Inferior parietal cortex (tissue), 1 donor: ENCODE results near the gene EHD2.
A peak's percentile ranks its signal among the peaks of the same experiment; 100 is the strongest.
"Not testable (repeated sequence)": the region's sequence is repeated elsewhere in the genome, so short reads cannot be mapped to it uniquely, and the experiment has no call there.

Experiments
- DNase-seq: peaks from one replicate; pipeline ENCODE4 v3.0.0-alpha.2; 2016; ENCODE audit errors: extremely low spot score

The EHD2 gene

DNA sequence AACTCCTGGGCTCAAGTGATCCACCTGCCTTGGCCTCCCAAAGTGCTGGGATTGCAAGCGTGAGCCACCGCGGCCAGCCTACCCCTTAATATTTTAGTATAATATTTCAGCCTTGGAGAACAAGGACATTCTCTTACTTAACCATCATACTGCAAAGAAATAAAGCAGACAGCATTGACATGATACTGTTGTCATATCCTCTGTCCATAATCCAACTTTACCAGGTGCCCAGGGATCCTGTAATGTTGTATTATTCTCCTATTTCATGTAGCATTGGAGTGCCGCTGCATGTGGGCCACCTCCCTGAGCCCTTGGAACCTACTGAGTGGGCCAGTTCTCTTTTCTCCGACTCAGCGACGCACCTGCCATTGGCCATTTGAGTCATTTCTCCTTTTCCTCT lies 21.4 kb upstream of the EHD2 start:
- DNase-seq: no peak

DNA sequence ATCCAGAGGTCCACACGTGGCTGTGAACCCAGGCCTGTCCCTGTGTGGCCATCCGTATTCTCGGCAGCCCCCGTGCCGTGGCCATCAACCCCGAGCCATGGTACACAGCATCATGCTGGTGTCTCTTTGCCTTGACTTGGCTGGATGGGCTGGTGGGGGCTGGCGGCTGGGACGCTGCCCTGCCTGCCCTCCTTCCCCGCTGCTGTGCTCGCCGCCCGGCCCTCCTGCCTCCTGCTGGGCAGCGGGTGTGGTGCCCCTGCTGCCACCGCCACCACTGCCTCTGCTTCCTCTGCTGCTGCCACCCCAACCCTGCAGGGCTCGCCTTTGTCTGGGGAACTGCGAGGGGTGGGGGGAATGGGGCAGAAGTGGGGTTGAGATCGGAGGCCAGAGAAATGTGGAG lies 19.7 kb upstream of the EHD2 start:
- DNase-seq: no peak

DNA sequence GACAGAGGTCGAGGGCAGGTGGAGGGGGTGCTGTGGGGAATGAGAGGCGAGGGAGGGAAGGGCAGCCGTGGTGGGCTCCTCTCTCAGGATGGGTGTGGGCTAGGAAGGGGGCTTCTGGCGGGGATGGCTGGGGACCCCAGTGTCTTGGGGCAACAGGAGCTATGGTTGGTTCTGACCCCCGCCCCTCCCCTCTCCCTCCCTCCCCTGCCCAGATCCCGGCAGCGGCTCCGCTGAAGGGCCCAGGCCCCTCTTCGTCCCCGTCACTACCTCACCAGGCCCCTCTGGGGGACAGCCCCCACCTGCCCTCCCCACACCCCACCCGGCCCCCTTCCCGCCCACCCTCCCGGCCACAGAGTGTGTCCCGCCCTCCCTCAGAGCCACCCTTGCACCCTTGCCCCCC lies 19.3 kb upstream of the EHD2 start:
- no peak for DNase-seq

DNA sequence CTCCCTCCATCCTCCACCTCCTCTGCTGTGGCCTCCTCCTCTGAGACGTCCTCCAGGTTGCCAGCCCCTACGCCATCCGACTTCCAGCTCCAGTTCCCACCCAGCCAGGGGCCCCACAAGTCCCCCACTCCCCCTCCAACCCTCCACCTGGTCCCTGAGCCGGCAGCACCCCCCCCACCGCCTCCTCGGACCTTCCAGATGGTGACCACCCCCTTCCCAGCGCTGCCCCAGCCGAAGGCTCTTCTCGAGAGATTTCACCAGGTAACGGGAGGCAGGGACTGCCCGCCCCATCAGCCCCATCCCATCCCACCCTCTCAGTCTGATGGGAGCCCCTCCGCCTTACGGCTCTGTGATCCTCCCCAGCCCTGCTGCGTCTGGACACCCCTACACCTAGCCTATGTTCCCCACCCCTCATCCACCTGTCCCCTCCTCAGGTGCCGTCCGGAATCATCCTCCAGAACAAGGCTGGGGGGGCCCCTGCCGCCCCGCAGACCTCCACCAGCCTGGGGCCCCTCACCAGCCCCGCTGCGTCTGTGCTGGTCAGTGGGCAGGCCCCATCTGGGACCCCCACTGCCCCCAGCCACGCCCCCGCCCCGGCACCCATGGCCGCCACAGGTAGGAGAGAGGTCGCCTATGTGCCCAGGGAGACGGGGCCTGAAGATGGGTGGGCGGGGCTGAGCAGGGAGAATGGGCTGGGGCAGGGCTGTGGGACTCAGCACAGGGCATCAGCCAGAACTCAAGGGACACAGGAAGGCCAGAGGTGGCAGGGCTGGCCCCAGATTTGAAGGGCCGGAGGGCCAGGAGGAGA lies 18.6 kb upstream of the EHD2 start:
- no peak for DNase-seq

DNA sequence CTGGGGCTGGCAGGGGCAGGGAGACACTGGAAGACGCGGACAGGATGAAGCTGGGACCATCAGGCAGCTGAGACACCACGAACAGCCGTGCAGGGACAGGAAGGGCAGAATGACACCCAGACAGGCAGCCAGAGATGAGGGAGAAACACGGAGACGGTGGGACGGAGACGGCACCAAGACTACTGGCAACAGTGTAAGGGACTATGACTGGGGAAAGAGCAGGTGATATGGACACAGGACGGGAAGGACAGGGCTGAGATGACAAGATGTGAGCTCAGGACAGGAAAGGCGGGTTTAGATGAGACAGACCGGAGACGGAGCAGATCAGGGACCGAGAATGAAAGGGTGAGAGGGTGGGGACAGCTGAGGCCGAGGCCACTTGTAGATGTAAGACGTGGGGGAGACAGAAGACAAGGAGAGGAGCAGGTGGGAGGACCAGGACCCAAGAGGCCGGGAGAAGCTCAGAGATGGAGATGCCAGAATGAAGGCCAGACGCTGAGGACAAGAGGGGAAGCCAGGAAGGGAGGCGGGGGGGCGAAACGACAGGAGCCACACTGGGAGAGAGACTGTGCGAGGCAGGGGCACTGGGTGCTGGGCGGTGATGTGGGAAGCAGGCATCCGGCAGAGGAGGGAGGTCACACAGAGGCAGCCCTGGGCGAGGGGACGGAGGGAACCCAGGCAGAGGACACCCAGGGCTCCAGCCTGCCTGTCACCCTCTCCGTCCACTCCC lies 17.5 kb upstream of the EHD2 start:
- no peak for DNase-seq

DNA sequence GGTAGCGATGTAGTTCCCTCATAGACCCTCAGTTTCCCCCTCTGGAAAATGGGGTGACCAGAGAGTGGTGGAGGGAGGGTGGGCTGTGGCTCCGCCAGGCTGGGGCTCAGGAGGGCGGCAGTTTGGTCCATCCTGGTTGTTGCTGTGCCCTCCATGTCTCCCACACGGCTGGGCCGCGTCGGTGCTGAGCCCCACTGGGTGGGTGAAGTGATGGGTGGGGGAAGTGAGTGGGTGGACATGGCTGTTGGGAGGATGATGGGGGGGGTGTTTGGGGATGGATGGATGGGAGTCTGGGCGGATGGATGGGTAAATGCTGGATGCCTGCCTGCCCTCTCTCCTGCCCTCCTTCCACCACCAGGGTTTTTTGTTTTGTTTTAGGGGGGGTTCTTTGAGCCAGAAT lies 16.6 kb upstream of the EHD2 start:
- DNase-seq: no peak

DNA sequence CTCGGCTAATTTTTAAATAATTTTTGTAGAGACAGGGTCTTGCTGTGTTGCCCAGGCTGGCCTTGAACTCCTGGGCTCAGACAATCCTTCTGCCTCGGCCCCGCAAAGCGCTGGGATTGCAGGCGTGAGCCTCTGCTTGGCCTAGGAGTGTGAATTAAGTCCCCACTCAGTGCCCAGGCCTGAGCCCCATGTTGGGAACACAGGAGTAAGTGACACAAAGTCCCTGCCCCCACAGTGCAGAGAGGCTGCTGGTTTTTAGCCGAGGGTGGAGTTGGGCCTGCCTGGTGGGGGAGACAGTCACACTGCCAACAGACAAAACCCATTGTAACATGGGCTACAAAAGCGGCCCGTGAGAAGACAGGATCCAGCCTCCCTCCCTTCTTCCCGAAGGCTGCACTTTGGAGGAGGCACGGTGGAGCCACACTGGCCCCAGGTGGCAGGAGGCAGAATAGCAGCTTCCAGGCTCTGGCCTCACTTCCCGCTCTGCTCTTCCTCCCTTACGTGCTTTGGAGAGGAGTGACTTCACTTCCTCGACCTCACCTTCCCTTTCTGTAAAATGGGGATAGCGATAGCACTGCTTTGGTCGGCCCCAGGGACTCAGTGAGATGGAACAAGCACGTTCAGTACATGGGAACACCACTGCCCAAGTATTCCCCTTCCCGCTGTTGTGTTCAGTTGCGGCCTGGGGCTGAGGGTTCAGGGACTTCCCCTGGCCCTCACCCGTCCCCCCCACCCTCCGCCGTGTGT lies 15.2 kb upstream of the EHD2 start:
- peak; percentile 88 for DNase-seq

DNA sequence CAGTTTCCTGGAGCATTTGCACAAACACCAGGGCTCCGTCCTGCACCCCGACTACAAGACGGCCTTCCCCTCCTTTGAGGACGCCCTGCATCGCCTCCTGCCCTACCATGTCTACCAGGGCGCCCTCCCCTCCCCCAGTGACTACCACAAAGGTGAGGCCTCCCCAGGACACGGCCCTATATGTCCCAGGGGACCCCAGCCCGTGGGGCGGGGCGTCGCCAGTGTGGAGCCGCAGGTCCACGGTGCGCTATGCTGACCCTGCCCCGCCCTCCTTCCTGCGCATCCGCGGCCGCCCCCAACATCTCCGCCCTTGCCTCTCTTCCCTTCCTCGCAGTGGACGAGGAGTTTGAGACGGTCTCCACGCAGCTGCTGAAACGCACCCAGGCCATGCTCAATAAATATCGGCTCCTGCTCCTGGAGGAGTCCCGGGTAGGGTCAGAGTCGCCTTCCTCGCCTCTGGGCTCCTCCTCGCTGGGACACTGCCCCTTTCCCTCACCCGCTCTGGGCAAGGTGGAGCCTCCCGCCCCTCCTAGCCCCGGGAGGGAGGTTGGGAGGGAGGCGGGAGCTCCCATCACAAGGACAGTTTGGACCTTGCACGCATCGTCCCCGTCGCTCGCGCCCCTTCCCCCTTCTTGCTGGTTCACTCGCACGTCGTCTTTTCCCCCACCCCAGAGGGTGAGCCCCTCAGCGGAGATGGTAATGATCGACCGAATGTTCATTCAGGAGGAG lies 14.4 kb upstream of the EHD2 start:
- no peak for DNase-seq

DNA sequence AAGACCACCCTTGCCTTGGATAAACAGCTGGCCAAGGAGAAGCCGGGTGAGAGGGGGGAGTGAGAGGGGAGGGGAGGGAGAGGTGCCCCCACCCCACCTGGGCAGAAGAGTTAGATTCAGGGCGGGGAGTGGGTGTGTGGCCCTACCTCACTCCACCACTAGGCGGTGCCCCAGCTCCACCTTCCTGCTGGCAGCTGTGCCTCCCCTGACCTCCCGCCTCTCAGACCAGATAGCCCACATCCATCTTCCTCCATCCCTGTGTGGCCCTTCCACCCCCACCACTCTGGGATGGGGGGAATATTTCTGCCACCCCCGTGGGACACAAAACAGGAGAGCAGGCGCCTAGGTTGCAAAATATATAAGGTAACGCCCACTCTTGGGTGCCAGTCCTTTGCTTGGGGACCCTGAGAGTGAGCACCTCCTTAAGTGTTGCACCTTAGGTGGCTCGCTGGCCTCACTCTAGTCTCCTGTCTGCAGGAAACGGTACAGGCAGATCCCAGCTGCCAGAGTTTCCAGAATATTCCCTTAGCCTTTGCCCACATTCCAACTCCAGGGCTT lies 13.8 kb upstream of the EHD2 start:
- no peak for DNase-seq

DNA sequence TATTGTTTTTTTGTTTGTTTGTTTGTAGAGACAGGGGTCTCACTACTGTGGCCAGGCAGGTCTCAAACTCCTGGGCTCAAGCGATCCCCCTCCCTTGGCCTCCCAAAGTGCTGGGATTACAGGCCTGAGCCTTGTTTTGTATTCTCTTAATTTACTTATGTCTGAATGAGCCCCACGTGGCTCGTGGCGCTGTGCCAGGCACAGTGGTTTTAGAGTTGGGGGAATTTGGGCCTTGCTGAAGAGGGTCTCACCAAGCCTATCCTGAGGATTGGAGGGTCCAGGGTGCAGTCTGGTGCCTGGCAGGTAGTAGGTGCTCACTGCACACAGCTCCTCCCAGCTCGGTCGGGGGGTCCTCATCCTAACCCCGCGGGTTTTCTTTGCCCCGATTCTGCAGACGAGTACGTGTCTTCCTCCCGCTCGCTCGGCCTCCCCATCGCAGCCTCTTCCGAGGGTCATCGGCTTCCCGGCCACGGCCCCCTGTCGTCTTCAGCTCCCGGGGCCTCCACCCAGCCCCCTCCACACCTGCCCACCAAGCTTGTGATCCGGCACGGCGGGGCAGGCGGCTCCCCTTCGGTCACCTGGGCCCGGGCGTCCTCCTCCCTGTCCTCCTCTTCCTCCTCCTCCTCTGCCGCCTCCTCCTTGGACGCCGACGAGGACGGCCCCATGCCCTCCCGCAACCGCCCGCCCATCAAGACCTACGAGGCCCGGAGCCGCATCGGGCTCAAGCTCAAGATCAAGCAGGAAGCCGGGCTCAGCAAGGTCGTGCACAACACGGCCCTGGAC lies 12.1 kb upstream of the EHD2 start:
- no peak for DNase-seq

DNA sequence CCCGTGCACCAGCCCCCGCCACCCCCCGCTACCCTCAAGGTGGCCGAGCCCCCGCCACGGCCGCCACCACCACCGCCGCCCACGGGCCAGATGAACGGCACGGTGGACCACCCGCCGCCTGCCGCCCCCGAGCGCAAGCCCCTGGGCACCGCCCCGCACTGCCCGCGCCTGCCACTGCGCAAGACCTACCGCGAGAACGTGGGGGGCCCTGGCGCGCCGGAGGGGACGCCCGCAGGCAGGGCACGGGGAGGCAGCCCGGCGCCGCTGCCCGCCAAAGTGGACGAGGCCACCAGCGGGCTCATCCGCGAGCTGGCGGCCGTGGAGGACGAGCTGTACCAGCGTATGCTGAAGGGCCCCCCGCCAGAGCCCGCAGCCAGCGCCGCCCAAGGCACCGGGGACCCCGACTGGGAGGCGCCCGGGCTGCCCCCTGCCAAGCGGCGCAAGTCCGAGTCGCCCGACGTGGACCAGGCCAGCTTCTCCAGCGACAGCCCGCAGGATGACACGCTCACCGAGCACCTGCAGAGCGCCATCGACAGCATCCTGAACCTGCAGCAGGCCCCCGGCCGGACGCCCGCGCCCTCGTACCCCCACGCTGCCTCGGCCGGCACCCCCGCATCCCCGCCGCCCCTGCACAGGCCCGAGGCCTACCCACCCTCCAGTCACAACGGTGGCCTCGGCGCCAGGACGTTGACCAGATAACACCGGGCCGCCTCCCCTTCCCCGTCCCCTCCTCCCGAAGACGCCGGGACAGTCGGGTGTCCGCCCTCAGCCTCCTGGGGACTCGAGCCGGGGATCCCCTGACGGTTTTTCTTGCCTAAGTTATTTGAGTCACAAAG lies 11.3 kb upstream of the EHD2 start:
- DNase-seq: no peak

DNA sequence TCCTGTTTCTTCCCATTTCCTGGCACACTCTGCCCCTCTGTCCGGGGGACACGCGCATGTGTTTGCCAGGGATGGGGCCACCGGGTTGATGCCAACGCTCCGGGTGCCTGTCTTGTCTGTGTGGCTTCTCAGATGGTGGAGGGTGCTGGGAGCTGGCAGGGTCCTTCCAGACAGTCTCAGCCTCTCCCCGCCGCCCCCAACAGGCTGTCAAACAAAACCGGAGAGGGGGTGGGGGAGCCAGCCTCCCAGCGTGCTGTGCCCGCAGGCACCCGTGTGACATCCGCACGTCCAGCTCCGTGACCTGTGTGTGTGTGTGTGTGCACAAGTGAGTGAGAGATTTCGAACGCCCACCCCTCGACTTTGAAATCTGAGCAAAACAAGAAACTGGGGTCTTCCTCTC lies 10.6 kb upstream of the EHD2 start:
- DNase-seq: no peak

DNA sequence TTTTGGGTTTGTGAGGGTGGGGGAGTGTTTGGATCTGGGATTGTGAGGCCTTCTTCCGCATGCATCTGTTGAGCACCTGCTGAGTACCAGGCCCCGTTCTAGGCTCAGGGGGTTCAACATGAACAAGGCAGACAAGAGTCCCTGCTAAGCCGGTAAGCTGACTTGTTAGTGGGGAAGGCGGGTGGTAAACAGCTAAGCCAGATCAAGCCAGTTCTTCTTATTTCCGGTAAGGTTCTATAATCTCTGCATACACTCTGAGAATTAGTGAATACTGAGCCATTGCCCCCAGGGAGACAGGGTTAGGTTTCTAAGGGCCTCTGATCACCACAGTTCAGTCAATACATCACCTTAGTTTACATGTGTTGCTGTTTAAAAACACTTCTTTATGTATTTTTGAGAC lies 9.9 kb upstream of the EHD2 start:
- no peak for DNase-seq

DNA sequence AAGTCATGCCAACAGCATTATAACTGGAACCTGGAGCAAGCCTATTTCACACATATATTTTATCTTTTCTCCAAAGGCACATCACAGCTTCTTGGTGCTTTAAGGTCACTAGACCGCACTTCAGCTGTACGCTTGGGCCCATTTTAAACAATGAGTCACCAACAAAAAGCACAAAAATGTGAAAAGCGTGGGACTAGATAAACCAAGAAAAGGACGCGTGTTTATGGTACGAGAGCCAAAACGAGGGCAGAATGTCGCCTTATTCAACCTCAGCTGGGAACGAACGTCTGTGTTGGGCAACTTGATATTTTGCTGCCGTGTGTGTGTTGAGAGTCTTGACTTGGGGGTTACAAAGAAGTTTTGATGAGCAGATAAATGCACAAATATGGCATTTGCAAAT lies 9.2 kb upstream of the EHD2 start:
- DNase-seq: no peak

DNA sequence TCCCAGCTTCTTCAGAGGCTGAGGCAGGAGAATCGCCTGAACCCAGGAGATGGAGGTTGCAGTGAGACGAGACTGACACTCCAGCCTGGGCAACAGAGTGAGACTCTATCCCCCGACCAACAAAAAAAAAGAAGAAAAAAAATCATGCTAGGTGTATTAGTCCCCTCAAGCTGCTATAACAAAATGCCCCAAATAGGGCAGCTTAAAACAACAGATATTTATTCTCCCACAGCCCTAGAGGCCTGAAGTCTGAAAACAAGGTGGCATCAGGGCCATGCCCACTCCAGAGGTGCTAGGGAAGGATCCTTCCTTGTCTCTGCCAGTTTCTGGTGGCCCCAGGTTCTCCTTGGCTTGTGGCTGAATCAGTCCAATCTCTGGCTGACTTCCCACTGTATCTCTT lies 8.6 kb upstream of the EHD2 start:
- no peak for DNase-seq

DNA sequence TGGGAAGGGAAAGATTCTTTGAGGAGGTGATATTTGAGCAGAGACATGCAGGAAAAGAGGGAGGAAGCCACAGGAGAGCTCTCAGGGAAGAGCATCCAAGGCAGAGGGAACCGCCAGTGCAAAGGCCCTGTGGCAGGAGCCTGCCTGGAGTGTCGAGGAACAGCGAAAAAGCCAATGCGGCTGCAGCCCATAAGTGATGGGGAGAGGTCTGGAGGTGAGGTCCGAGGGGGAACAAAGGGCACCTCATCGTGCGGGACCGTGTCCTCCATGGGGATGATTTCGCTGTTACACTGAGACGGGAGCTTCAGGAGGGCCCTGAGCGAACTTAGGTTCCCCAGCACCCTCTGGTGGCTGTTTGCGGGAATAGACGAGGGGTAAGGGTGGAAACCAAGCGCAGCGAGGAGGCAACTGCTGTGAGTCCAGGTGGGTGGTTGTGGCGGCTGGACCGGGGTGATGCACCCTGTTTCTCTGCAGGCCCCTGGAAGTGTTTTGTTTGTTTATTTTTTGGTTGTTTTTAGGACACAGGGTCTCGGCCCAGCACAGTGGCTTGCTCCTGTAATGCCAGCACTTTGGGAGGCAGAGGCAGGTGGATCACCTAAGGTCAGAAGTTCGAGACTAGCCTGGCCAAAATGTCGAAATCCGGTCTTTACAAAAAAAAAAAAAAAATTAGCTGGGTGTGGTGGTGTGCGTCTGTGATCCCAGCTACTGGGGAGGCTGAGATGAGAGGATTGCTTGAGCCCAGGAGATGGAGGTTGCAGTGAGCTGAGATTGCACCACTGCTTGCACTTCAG lies 5.9 kb upstream of the EHD2 start:
- peak; percentile 86 for DNase-seq

DNA sequence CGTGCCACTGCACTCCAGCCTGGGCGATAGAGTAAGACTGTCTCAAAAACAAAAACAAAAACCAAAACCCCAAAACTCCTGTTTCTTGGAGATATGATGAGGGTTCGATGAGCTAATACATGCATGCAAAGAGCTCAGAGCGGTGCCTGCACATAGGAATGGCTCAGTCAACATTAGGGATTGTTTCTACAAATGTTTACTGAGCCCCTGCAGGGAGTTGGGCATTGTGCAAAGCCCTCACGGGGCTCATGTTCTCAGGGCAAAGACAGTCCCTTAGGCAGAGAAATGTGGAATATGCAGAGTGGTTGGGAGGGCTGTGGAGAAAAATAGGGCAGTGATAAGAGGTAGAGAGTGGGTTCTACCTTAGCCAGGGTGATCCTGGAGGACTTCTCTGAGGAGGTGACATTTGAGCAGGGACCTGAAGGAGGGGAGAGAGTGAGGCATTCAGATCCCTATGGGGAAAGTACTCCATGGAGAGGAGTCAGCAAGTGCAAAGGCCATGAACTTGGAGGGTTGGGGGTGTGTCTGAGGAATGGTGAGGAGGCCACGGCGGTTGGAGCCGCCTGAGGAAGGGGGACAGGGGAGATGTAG lies 1.5 kb upstream of the EHD2 start:
- DNase-seq: no peak

DNA sequence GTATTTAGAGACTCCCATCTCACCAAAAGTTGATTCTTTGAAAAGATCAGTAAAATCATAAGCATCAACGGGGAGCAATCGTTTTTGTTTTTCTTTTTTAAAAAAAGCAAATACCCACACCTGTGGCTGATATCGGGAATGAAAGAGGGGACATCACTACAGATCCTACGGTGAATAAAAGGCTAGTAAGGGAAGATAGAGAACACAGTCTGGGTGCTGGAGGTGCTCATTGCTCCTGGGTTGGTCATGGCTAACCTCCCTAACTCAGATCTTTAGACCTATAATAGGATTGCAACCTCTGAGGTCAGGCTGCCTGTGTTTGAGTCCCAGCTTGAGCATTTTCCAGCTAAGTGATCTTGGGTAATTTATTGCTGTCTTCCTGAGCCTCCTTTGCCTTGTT lies 1.1 kb downstream of the EHD2 start:
- no peak for DNase-seq

DNA sequence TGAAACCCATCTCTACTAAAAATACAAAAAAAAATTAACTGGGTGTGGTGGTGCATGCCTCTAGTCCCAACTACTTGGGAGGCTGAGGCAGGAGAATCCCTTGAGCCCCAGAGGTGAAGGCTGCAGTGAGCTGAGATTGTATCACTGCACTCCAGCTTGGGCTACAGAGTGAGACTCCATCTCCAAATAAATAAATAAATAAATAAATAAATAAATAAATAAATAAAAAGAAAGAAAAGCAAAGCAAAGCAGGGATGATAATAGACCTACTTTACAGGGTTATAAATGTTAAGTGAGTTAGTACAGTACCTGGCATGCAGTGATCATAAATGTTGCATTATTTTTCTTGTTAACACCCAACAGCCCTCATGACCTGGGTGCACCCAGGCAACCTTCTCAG lies 1.6 kb downstream of the EHD2 start:
- not testable (repeated sequence) for DNase-seq
